Neutrophil (primary cell): Measurements from ENCODE around the gene MAPK1.

Source experiments
- H3K27ac ChIP-seq: fragments of 200-600 bp; sonication (generic); 2 replicates; pipeline ENCODE4 v1.5.1; 2016; ENCODE audit warnings: mild to moderate bottlenecking, moderate library complexity
- H3K27me3 ChIP-seq: fragments of 200-600 bp; sonication (generic); 2 replicates; pipeline ENCODE4 v1.6.0; 2016; ENCODE audit warnings: mild to moderate bottlenecking
- H3K36me3 ChIP-seq: fragments of 200-600 bp; sonication (generic); 2 replicates; pipeline ENCODE4 v1.5.1; 2017
- H3K4me1 ChIP-seq, 2 experiments: fragments of 200-600 bp in 1 of 2; sonication (generic) in 1 of 2; 1 replicate in 1 of 2; 2 replicates in 1 of 2; pipeline versions ENCODE4 v1.5.1 to v1.6.1; 2013 to 2016; ENCODE audit warnings: low read depth in 1 of 2, low read length in 1 of 2, mild to moderate bottlenecking in 1 of 2, moderate library complexity in 1 of 2; ENCODE audit not compliant: control insufficient read depth in 1 of 2, insufficient read depth in 1 of 2
- H3K4me3 ChIP-seq, 2 experiments: fragments of 200-600 bp in 1 of 2; sonication (generic) in 1 of 2; 1 replicate in 1 of 2; 2 replicates in 1 of 2; pipeline ENCODE4 v1.5.1; 2013 to 2016; ENCODE audit warnings: low read depth in 1 of 2, low read length in 1 of 2, mild to moderate bottlenecking in 1 of 2, moderate library complexity in 1 of 2
- H3K9me3 ChIP-seq: fragments of 200-600 bp; sonication (generic); 2 replicates; pipeline ENCODE4 v1.5.1; 2016
- TF ChIP-seq, protein P1 (sequence below): fragments of 200-600 bp; sonication (generic); IDR thresholded peaks from 2 replicates; pipeline ENCODE4 v1.5.1; 2016; ENCODE audit warnings: antibody characterized with exemption

The MAPK1 gene

DNA sequence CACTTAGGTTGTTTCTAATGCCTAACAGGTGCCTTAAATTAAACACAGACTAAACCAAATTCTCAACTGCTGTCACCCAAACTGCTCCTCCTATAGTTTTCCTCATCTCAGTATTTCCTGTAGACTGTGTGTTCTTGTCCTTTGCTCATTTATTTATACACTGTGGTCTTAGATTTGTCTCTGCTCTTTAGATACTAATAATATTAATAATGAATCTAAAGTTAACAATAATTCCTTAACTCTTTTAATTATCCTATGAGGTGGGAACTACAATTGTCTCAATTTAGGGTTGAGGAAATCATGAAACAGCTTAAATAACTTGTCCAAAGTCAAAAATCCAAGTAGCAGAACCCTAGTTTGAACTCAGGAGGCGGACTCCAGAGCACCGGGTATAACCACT is 88.0 kb downstream of the MAPK1 start:
- no peaks in the 10 kb centered on the region for H3K4me1 ChIP-seq
- TF ChIP-seq, protein P1, sequence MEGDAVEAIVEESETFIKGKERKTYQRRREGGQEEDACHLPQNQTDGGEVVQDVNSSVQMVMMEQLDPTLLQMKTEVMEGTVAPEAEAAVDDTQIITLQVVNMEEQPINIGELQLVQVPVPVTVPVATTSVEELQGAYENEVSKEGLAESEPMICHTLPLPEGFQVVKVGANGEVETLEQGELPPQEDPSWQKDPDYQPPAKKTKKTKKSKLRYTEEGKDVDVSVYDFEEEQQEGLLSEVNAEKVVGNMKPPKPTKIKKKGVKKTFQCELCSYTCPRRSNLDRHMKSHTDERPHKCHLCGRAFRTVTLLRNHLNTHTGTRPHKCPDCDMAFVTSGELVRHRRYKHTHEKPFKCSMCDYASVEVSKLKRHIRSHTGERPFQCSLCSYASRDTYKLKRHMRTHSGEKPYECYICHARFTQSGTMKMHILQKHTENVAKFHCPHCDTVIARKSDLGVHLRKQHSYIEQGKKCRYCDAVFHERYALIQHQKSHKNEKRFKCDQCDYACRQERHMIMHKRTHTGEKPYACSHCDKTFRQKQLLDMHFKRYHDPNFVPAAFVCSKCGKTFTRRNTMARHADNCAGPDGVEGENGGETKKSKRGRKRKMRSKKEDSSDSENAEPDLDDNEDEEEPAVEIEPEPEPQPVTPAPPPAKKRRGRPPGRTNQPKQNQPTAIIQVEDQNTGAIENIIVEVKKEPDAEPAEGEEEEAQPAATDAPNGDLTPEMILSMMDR = no peak
- H3K36me3 ChIP-seq = peaks cover 76% of the 10 kb centered on the region
- H3K27ac ChIP-seq = peak overlapping the region; percentile 28
- H3K27me3 ChIP-seq = no peaks in the 10 kb centered on the region
- H3K4me3 ChIP-seq = no peak overlapping the region
- no peaks in the 10 kb centered on the region for H3K9me3 ChIP-seq

GRCh38 chr22:21778705-21779363 is 88.6 kb downstream of the MAPK1 start:
- TF ChIP-seq, protein P1 = no peak
- Histone ChIP-seq H3K27me3 (no peaks in the 10 kb centered on the region), H3K9me3 (no peaks in the 10 kb centered on the region), H3K27ac (peak overlapping the region; percentile 28), H3K4me1 (peaks cover 3% of the 10 kb centered on the region in 2 experiments), H3K36me3 (peaks cover 73% of the 10 kb centered on the region), H3K4me3 (no peak overlapping the region)

DNA sequence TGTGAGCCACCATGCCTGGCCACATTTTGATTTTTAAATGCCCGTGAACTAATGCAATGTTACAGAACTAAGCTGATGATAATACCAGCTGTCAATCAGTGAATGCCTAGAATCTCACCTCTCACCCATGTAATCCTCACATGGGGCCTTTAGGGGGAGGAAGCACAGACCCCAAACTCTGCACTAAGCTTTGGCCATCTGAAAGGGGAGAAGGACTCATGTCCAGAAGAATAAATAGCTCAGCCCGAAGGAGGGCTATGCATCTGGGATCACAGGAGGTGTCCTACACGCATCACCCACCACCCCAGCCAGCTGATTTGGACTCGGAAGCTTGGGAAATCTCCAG is 95.8 kb downstream of the MAPK1 start:
- Histone ChIP-seq H3K36me3 (peaks cover 80% of the 10 kb centered on the region), H3K4me1 (peaks cover 43 to 62% of the 10 kb centered on the region in 2 experiments), H3K9me3 (no peaks in the 10 kb centered on the region), H3K27me3 (no peaks in the 10 kb centered on the region), H3K4me3 (peak overlapping the region in 1 of 2 experiments; percentile 54), H3K27ac (peak overlapping the region; percentile 85)
- TF ChIP-seq, protein P1 = no peak

GRCh38 chr22:21768435-21768834 is 99.0 kb downstream of the MAPK1 start:
- Histone ChIP-seq H3K27ac (peak overlapping the region; percentile 10), H3K36me3 (peaks cover 92% of the 10 kb centered on the region), H3K4me3 (no peak overlapping the region), H3K9me3 (no peaks in the 10 kb centered on the region), H3K27me3 (no peaks in the 10 kb centered on the region), H3K4me1 (peaks cover 43 to 83% of the 10 kb centered on the region in 2 experiments)
- TF ChIP-seq, protein P1 = no peak

- Histone ChIP-seq H3K4me1 (peaks cover 31 to 68% of the 10 kb centered on the region in 2 experiments), H3K36me3 (peaks cover 99% of the 10 kb centered on the region), H3K4me3 (peak overlapping the region in 1 of 2 experiments; percentile 18), H3K27ac (peak overlapping the region; percentile 54), H3K27me3 (no peaks in the 10 kb centered on the region), H3K9me3 (no peaks in the 10 kb centered on the region)
- TF ChIP-seq, protein P1 = no peak
Observed at GRCh38 chr22:21766691-21767462, 100.6 kb downstream of the MAPK1 start.
